Muscle layer of duodenum (tissue), 2 donors: ENCODE measurements around the gene CRLF1.
"Not testable (repeated sequence)": the region's sequence is repeated elsewhere in the genome, so short reads cannot be mapped to it uniquely, and the experiment has no call there.

Experiments
- H3K27ac ChIP-seq: one replicate; pipeline ENCODE4 v1.7.0; 2013; ENCODE audit warnings: mild to moderate bottlenecking, low read length
- H3K27me3 ChIP-seq: one replicate; pipeline ENCODE4 v1.7.0; 2013; ENCODE audit warnings: low read depth, mild to moderate bottlenecking, control low read depth, low read length
- H3K36me3 ChIP-seq, 2 donors: one replicate each; pipeline ENCODE4 v1.7.0; 2013; ENCODE audit warnings: low read length in 2 of 2, control low read depth in 1 of 2, mild to moderate bottlenecking in 1 of 2; ENCODE audit not compliant: insufficient read depth in 2 of 2, control insufficient read depth in 1 of 2
- H3K4me1 ChIP-seq, 2 donors: one replicate each; pipeline ENCODE4 v1.7.0; 2013; ENCODE audit warnings: low read length in 2 of 2, mild to moderate bottlenecking in 2 of 2, control low read depth in 1 of 2, moderate library complexity in 1 of 2; ENCODE audit not compliant: insufficient read depth in 2 of 2, control insufficient read depth in 1 of 2
- H3K4me3 ChIP-seq, 2 donors: one replicate each; pipeline ENCODE4 v1.7.0; 2013; ENCODE audit warnings: low read length in 2 of 2, low read depth in 1 of 2, mild to moderate bottlenecking in 1 of 2
- H3K9me3 ChIP-seq, 2 donors: one replicate each; pipeline ENCODE4 v1.7.0; 2013; ENCODE audit warnings: low read length in 2 of 2, control low read depth in 1 of 2, mild to moderate bottlenecking in 1 of 2; ENCODE audit not compliant: control insufficient read depth in 1 of 2
- donor health status: healthy.

CRLF1 gene

DNA sequence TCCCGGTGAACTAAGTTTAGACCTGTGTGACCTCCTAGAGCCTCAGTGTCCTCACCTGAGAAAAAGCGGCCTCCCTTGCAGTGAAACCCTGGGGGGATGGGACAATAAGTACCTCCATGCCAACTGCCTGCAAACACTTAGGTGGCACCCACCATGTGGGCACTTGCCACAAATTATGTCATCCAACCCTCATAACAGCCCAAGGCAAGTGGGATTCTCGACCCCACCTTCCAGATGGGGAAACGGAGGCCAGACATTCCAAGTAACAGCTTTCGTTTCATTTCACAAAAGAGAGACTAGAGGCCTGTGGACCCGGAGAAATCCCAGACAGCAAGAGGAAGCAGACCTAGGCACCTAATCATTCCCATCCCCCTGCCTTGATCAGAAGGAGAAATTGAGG lies 11.1 kb downstream of the CRLF1 start:
- H3K4me3 ChIP-seq, result no peak overlapping the region
- peaks cover 5 to 7% of the 10 kb centered on the region in 2 donors for H3K36me3 ChIP-seq
- no peak overlapping the region for H3K27ac ChIP-seq
- H3K27me3 ChIP-seq, result peaks cover 9% of the 10 kb centered on the region
- H3K4me1 ChIP-seq, result peaks cover 0 to 17% of the 10 kb centered on the region in 2 donors
- no peaks in the 10 kb centered on the region for H3K9me3 ChIP-seq

DNA sequence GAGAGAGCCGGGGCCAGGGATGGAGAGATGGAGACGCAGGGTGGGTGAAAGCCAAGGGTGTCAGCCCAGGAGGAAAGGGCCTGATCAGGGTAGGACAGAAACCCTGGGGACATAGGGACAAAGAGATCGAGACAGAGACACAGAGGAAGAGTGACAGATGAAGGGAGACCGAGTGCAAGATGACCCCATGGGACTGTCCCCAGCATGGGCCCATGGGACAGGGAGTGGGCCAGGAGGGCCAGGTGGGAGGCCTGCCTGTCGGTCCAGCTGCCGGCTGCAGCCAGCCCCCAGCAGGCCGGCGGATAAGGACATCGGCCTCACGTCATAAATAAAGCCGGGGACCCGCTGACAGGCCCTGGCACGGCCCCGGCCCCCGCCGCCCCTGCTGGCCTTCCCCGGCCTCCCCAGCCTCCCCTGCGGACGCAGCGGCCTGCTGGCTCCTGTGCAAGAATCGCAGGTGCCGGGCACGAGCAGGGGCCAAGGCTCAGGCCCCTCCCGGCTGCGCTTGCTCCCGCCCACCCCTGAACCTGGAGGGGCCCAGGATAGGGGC lies 11.7 kb downstream of the CRLF1 start:
- Histone ChIP-seq H3K4me3 (peak overlapping the region; percentile 26 to 58), H3K27ac (no peak overlapping the region), H3K36me3 (peaks cover 5 to 8% of the 10 kb centered on the region in 2 donors), H3K4me1 (peaks cover 0 to 22% of the 10 kb centered on the region in 2 donors), H3K9me3 (no peaks in the 10 kb centered on the region), H3K27me3 (peaks cover 9% of the 10 kb centered on the region)

DNA sequence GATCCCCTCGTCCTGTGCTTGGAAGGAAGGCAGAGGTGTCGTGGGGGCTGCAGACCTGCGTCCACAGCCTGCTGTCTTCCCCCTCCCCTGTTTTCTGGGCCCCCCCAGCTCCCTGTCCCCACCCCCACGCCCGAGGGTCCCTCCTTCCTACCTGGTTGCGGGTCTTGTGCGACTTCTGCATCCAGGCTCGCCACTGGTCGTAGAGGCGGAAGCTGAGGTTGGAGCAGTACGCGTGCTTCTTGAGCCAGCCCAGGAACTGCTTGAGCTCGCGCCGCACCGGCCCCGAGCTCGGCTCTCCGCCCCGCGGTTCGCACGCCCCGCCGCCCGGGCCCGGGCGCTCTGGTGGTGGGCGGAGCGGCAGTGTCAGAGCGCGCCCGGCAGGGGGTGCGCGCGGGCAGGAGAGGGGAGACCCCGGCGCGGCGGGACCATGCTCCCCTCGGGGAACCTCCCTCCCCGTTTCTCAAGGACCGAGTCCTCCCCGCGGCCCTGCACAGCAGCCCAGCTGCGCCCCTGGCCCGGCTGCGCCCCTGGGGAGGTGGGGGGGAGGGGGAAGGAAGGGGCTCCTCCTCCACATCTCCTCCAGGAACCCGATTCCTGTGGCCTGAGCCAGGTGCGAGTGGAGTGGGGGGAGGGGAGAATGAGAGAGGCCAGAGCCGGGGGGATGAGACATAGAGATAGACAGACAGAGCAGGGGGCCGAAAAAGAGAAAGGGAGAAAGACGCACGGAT lies 12.3 kb downstream of the CRLF1 start:
- peaks cover 3 to 28% of the 10 kb centered on the region in 2 donors for H3K4me1 ChIP-seq
- peak overlapping the region; percentile 26 to 58 for H3K4me3 ChIP-seq
- H3K9me3 ChIP-seq, result no peaks in the 10 kb centered on the region
- peaks cover 7% of the 10 kb centered on the region for H3K27me3 ChIP-seq
- peaks cover 5 to 8% of the 10 kb centered on the region in 2 donors for H3K36me3 ChIP-seq
- no peak overlapping the region for H3K27ac ChIP-seq

DNA sequence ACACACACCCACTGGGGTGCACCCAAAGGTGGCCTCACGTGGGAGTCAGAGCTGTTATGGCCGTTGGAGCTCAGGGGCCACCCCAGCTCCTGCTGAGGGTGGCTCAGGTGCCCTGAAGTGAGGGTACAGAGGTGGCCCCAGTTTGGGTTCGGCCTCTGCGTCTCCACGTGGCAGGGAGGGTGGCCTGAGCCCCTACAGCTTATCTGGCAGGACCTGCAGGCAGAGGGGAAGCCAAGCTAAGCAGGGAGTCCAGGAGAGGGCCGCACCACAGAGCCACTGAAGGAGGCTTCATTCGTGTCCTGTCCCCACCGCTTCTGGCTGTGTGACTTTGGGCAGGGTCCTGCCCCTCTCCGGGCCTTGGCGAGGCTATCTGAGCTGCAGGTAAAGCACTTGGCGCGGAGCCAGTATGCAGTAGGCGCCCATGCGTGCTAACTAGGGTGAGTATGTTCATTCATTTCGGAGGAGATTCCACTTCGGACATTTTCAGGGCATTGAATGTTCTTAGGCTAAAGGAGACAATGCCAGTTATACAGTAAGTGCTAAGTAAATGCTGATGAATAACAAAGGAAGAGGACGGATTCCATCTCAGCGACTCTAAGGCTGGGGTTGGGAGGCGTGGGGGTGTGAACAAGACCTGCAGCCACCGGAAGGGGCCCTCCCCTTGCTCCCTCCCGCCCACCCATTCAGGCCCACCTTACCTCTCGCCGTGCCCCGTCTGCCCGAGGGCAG lies 13.1 kb downstream of the CRLF1 start:
- Histone ChIP-seq H3K4me3 (peak overlapping the region in 1 of 2 donors; percentile 58), H3K27ac (no peak overlapping the region), H3K9me3 (no peaks in the 10 kb centered on the region), H3K27me3 (peaks cover 1% of the 10 kb centered on the region), H3K36me3 (peaks cover 5 to 8% of the 10 kb centered on the region in 2 donors), H3K4me1 (peaks cover 3 to 31% of the 10 kb centered on the region in 2 donors)

DNA sequence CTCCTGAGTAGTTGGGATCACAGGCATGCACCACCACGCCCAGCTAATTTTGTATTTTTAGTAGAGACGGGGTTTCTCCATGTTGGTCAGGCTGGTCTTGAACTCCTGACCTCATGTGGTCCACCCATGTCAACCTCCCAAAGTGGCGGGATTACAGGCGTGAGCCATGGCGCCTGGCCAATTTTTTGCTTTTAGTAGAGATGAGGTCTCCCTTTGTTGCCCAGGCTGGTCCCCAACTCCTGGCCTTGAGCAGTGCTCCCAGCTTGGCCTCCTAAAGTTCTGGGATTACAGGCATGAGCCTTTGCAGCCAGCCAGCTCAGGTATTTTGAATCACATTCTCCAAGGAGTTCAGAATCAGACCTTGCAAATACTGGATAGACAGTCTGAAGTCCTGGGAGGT lies 13.9 kb downstream of the CRLF1 start:
- not testable (repeated sequence) for H3K36me3 ChIP-seq, H3K4me3 ChIP-seq, H3K27ac ChIP-seq, H3K9me3 ChIP-seq, H3K27me3 ChIP-seq
- H3K4me1 ChIP-seq, result peaks cover 9 to 31% of the 10 kb centered on the region in 2 donors

DNA sequence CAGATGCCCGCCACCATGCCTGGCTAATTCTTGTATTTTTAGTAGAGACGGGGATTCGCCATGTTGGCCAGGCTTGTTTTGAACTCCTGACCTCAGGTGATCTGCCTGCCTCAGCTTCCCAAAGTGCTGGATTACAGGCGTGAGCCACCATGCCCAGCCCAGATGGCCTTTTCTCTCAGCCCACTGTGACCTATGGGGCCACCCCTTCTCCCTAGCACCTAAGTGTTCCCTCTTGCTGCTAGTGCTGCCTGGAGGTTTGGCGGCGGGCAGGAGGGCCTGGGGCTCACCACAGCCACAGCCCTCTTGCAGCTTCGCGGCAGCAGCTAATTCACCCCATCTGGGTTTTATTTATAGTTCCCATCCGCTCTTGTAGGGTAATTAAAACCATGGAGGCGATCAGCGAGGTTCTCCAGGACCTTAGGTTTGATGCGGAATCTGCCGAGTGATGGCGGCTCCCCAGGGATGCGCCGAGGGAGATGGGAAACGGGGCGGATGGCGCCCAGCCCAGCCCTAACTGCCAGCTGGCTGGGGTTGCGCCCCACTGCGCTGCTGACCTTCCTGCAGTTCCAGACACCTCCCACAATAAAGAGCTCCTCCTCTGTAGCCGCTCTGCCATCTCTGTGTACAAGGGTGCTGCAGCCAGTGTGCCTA lies 14.7 kb downstream of the CRLF1 start:
- H3K4me1 ChIP-seq, result peaks cover 9 to 31% of the 10 kb centered on the region in 2 donors

DNA sequence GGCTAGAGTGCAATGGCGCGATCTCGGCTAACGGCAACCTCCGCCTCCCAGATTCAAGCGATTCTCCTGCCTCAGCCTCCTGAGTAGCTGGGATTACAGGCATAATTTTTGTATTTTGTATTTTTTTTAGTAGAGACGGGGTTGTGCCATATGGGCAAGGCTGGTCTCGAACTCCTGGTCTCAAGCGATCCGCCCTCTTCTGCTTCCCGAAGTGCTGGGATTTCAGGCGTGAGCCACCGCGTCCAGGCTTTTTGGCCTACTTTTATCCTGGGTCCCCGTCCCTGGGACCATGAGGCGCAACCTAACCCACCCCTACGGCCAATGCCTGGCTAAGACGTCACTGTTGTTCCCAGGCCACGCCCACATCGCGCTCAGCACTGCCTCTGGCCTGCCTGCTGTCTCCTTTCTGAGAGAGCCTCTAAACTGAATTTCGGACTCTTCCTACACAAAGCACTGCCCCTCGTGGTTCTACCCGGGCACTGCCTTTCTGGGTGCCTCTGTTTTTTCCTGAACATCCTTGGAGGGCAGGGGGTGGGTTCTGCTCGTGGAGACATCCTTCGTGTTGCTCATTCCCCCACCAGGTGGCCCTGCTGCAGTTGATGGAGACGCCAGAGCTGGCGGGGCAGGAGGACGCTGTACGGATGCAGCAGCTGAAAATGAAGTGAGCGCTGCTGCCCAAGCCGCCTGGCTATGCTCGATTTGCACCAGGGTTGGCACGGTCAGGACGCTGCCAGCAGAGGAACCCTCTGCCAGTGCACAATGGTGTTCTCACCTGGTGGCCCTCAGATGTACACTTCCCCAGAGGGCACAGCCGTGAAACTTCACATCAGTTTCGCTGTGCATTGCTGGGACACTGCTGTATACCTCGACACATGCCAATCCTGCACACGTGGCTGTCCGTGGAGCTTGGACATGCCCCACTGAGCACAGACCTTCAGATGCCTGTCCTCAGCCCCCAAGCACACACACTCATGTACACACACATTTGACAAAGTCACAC lies 16.0 kb downstream of the CRLF1 start:
- no peaks in the 10 kb centered on the region for H3K27me3 ChIP-seq
- peaks cover 9 to 31% of the 10 kb centered on the region in 2 donors for H3K4me1 ChIP-seq
- peaks cover 5 to 8% of the 10 kb centered on the region in 2 donors for H3K36me3 ChIP-seq
- no peak overlapping the region for H3K4me3 ChIP-seq
- no peaks in the 10 kb centered on the region for H3K9me3 ChIP-seq
- H3K27ac ChIP-seq, result no peak overlapping the region

More for the DNA sequence above, 14.7 kb downstream of the CRLF1 start:
- Histone ChIP-seq H3K27ac (no peak overlapping the region), H3K36me3 (peaks cover 5 to 8% of the 10 kb centered on the region in 2 donors), H3K27me3 (no peaks in the 10 kb centered on the region), H3K4me3 (no peak overlapping the region), H3K9me3 (no peaks in the 10 kb centered on the region)

DNA sequence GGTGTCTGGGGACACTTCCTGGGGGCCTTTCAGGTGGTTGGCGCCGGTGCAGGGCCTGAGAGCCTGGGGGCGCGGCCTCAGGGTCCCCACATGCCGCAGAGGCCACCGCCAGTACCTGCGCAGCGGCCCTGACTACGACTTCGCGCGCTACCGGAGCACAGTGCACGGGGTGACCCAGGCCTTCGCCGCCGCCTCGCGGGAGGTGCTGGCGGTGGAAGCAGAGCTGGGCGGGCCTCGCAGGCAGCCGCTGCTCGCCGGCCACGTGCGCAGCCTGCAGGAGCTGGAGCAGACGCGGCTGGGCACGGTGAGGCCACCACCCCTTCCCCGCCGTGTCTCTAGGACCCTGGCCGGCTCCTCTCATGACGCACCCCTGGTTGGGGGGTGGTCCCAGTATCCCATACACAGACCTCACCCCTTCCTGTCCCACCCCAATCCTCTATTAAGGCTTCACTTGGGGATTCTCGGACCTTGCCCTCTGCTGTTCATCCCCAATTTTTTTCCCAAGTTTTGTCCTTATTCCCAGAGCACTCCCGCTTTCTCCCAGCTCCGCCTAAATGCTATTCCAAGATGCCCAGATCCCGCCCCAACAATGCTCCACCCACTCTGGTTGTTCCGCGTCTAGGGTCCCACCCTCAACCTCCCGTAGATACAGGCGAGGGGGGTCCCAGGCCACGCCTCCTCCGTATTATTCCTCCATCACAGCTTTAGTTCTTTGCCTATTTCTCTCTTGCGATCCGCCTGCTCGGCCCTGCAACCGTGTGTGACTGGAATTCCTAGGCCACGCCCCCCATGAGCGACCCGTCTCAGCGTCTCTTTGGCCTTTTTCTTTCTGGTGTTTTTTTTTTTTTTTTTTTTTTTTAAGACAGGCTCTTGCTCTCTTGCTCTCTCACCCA lies 17.0 kb downstream of the CRLF1 start:
- Histone ChIP-seq H3K4me3 (peak overlapping the region; percentile 53 to 97), H3K27ac (no peak overlapping the region), H3K36me3 (peaks cover 5 to 8% of the 10 kb centered on the region in 2 donors), H3K27me3 (no peaks in the 10 kb centered on the region), H3K9me3 (no peaks in the 10 kb centered on the region), H3K4me1 (peaks cover 9 to 23% of the 10 kb centered on the region in 2 donors)

DNA sequence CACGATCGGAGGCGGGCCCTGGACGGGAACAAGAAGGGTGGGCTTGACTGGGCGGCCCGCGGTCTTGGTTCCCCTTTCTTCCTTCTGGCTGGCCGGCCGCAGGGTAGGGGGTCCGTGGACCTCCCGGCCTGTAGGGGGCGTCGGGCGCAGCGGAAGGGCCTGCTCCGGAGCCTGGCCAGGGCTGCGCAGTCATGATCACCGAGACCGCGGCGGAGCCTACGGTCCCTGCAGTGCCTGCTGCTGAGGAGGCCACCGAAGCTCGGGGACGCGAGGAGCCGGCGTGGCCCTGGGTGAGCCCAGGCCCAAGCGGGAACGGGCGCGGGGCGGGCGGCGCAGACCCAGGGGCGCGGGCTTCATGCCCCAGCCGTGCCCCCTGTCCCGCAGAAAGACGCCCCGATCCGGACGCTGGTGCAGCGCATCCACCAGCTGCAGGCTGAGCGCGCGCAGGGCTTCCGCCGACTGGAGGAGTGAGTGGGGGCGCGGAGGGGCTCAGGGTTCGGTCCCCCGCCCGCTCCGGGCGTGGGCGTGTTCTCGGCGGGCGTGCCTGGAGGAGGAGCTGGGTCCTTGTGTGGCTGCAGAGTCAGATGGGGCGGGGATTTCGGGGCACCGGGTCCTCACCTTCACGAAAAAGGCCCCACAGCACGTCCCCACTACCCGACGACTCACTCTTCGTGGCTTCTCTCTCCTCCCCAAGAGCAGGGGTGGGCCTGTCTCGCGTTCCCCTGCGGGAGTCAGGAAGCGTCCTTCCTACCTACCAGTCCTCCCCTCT lies 17.8 kb downstream of the CRLF1 start, which contains the start of gene REX1BD:
REX1BD (plus strand) TSS at position 188 of the 769 bp plus-strand sequence; CDS start at position 192, 4 bp downstream.
- peak within 1 kb of the TSS; percentile 53 to 97 for H3K4me3 ChIP-seq
- peaks cover 9 to 16% of the 10 kb centered on the region in 2 donors for H3K4me1 ChIP-seq
- H3K9me3 ChIP-seq, result no peaks in the 10 kb centered on the region
- H3K27me3 ChIP-seq, result no peaks in the 10 kb centered on the region
- no peak within 1 kb of the TSS for H3K27ac ChIP-seq
- peaks cover 5 to 8% of the 10 kb centered on the region in 2 donors for H3K36me3 ChIP-seq
